Endothelial cell of hepatic sinusoid (primary cell): Measurements from ENCODE around the gene NRIP3.
"Not testable (repeated sequence)": the region's sequence is repeated elsewhere in the genome, so short reads cannot be mapped to it uniquely, and the experiment has no call there.

Source experiments
- in situ Hi-C: cut with HindIII; loops from 2 replicates; pipeline ENCODE4 v1.10.0; 2017; ENCODE audit warnings: low sequenced_read_pairs

The NRIP3 gene

GRCh38 chr11:8979365-8979764 lies 24.4 kb downstream of the NRIP3 start:
- in situ Hi-C loops = not testable (repeated sequence)

DNA sequence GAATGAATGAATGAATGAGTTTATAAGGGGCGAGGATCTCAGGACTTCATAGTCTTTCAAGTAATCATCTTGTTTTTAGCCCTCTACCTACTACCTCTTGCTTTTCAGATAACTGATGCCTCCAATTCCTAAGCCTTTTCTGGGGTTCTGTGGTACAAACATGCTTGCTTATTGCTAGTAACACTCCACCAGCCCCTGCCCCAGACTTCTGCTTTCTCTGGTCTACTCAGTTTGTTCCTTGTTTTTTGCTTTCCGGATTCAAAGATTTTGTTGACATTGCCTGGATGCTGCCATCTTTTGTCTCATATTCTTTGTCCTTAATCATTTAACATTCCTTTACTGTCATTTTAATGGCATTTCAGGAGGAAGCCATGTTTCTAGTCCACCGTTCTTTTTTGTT lies 30.7 kb downstream of the NRIP3 start:
- in situ Hi-C loops = no loop called here

- in situ Hi-C loops = no loop called here
Measured at GRCh38 chr11:8971924-8972316, 31.9 kb downstream of the NRIP3 start.

DNA sequence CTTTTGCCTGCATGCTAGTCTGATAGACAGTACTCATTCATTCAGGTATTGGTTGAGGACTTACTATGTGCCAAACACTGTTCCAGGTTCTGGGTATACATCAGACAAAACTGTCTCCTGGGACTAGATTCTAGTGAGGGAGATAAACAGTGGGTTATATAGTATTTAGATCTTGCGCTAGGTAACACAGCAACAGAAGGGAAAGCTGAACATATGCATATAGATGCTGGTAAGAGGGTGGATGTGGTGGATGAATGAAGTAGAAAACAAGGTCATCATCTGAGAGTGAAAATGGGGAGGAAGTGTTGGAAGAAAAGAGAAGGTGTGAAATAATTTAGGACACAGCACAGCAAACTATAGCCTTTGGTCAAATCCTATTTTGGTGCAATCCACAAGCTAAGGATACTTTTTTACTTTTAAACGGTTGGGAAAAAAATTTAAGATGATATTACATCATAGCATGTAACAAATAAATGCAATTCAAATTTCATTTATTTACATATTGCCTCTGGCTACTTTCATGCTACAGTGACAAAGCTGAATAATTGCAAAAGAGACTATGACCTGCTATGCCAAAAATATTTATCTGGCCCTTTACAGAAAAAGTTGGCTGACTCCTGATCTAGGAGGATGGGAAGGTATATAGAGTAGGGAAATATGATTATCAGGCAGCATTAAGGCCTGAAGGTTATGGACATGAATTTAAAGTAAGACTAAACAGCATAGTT lies 32.4 kb downstream of the NRIP3 start:
- in situ Hi-C loops = no loop called here

DNA sequence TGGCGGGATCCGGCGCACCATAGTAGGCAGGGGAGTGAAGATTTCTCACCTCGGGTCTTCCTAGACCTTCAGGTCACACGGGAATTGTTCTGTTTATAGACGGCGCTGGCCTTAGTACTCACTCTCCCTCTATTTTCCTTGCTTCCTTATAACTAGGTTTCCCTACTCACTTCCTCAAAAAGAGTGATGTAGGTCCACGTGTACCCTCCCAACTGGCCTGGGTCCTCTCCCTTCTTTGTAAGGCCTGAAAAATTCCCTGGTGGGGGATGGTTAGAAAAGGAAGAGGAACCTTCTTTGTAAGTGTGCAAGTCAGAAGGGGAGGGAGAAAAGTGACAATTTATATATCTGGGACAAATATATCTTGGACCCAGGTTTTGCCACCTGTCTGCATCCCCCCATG lies 36.6 kb downstream of the NRIP3 start:
- in situ Hi-C loops = no loop called here

DNA sequence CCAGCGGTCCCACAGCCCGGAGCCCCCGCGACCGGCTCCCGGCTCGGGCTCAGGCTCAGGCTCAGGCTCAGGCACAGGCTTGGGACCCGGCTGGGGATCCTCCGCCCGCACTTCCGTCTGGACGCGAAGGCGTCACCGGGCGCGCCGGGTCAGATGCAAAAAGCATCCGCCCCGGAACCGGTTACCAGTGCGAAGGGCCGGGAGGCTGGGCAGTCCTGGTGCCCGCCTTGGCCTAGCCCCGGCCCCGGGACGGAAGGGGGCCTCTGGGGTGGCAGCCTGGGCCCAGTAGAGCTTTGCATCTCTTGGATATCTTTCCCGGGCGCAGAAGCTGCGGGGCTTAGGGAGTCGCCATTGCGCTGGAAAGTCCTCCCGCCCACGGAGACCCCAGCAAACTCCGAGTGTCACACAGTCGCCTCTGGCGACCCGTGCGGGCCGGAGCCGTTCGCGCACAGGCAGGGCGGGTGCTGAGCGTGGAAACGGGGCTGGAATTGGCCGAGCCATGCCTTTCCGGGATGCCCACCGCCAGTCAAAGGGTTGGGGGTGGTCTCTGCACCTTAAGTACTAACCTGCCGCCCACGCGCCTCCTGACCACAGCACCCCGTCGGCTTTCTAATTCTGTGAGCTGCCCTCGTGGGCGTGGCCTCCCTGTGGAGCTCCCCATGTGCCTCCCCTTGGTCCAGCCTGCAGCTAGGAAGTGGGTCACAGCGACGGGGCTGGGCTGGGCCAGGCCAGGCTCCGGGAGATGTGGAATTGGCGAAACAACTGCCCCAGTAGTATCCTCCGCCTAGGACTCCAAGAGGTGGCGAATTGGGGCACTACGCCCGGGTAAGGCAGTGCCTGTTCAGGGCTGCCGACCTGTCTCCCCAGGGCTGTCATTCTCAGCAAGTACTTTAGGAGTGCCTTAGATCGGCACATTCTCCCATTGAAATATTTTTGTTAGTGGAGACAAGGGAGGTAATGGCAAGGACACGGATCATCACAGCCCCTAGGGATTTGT lies 39.2 kb downstream of the NRIP3 start, which contains the start of gene TMEM9B:
TMEM9B (minus strand) TSS at position 119 of the 997 bp plus-strand sequence. CDS start 129 bp downstream, outside the sequence.
- in situ Hi-C loops = no loop called here

DNA sequence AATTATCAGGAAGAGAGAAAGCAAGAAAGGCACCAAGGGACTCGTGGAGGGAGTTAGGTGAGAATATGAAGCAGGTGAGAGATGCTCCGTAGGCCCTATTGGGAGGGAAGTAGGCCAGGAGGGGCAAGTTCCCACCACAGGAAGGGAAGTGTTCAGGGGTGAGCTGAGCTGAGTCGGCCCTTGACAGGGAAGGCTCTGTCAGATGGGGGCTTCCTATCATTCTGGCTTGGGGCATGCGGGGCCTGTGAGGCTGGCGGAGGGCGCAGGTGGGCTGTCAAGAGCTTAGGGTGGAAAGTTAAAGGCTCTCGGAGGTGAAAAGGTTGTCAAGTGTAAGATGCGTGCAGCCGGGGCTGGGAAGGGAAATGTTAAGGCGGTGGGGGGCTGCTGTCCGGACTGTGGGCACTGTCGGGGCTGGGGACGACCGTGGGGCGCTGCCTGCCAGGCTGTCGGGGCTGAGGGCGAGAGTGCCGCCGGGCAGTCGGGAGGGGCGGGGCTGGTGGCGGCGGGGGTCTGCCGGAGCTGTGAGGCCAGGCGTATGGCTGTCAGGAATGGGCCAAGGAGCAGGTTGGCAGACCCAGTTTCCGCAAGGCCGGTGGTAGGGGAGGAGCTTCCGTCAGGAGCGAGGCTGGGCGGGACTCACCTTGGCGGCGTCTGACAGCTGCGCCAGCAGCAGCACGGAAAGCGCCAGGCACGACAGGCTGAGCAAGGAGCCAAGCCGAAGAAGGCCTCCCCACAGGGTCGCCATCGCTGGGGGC lies 40.1 kb downstream of the NRIP3 start:
- in situ Hi-C loops = no loop called here

- in situ Hi-C loops = no loop called here
Measured at GRCh38 chr11:8962841-8963240, 41.0 kb downstream of the NRIP3 start.

DNA sequence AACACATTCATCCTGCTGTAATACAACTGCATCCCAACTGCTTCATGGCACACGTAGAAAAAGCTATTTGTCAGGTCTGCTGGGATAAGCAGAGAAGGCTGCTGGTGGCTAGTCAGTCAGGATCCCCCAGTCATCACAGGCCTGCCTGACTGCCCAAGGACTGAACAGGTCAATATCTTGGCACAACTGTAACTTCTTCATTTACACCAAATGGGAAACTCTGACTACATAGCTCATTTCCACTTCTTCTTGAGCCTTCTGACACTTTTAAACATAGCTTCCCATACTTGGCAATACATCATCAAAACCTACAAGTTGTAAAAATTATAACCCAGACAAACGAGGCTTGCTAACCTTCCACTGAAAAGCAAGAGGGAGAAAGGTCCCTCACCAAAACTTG lies 42.4 kb downstream of the NRIP3 start:
- in situ Hi-C loops = no loop called here

GRCh38 chr11:8959546-8960166 lies 44.1 kb downstream of the NRIP3 start:
- in situ Hi-C loops = no loop called here

- in situ Hi-C loops = no loop called here
Measured at GRCh38 chr11:8956860-8957259, 46.9 kb downstream of the NRIP3 start.

- in situ Hi-C loops = loop anchor here (5.0 kb wide), 1 partner anchor 62 kb away; no protein-coding TSS in a partner anchor
Measured at GRCh38 chr11:8948886-8949285, 54.9 kb downstream of the NRIP3 start.

- in situ Hi-C loops = loop anchor here (5.0 kb wide), 1 partner anchor 60 kb away; no protein-coding TSS in a partner anchor
Measured at GRCh38 chr11:8947230-8947943, 56.4 kb downstream of the NRIP3 start.

GRCh38 chr11:8942518-8943066 lies 61.2 kb downstream of the NRIP3 start, which contains the start of gene ASCL3:
ASCL3 (minus strand) TSS chr11:8943016; CDS start chr11:8938161, 4,855 bp downstream.
- in situ Hi-C loops = no loop called here

- in situ Hi-C loops = no loop called here
Measured at GRCh38 chr11:8941341-8942103, 62.3 kb downstream of the NRIP3 start.

GRCh38 chr11:8937659-8938058 lies 66.1 kb downstream of the NRIP3 start:
- in situ Hi-C loops = loop anchor here (5.0 kb wide), 1 partner anchor 105 kb away; no protein-coding TSS in a partner anchor

- in situ Hi-C loops = loop anchor here (5.0 kb wide), 1 partner anchor 105 kb away; no protein-coding TSS in a partner anchor
Measured at GRCh38 chr11:8937159-8937558, 66.6 kb downstream of the NRIP3 start.

GRCh38 chr11:8935789-8936188 lies 68.0 kb downstream of the NRIP3 start:
- in situ Hi-C loops = loop anchor here (5.0 kb wide), 1 partner anchor 103 kb away; no protein-coding TSS in a partner anchor
